ENCODE data around the gene STPG1. TPM values are rescaled to one million over a fixed set of nuclear protein-coding genes. Genes with fewer than 3 reads are reported as not detected.

Gene STPG1
- total RNA-seq, 1 donor from 2014 or later: 10.0 TPM

- no peak for DNase-seq (ENCODE audit: low spot score)
- H3K27ac Mint-ChIP-seq (ENCODE audit: unreplicated experiment): no peak overlapping the region
These were observed 29.7 kb upstream of the STPG1 start for GRCh38 chr1:24443241-24443656.

GRCh38 chr1:24442764-24443163, 29.2 kb upstream of the STPG1 start:
- Mint-ChIP-seq H3K4me3 (ENCODE audit: unreplicated experiment) (no peak overlapping the region), H3K27me3 (ENCODE audit: unreplicated experiment) (peaks cover 4% of the 10 kb centered on the region), H3K9me3 (ENCODE audit: unreplicated experiment) (no peaks in the 10 kb centered on the region), H3K27ac (ENCODE audit: unreplicated experiment) (no peak overlapping the region), H3K4me1 (ENCODE audit: unreplicated experiment) (peaks cover 11% of the 10 kb centered on the region), H3K36me3 (ENCODE audit: low read depth, unreplicated experiment) (peaks cover 7% of the 10 kb centered on the region)
- DNase-seq (ENCODE audit: low spot score): no peak
- no peak for TF ChIP-seq CTCF (IDR thresholded peaks at IDR 0.05; ENCODE audit: unreplicated experiment)

More at GRCh38 chr1:24443241-24443656, 29.7 kb upstream of the STPG1 start:
- Mint-ChIP-seq H3K27me3 (ENCODE audit: unreplicated experiment) (peaks cover 4% of the 10 kb centered on the region), H3K4me1 (ENCODE audit: unreplicated experiment) (peaks cover 11% of the 10 kb centered on the region), H3K4me3 (ENCODE audit: unreplicated experiment) (no peak overlapping the region), H3K36me3 (ENCODE audit: low read depth, unreplicated experiment) (peaks cover 7% of the 10 kb centered on the region), H3K9me3 (ENCODE audit: unreplicated experiment) (no peaks in the 10 kb centered on the region)
- no peak for TF ChIP-seq CTCF (IDR thresholded peaks at IDR 0.05; ENCODE audit: unreplicated experiment)

GRCh38 chr1:24441996-24442668, 28.6 kb upstream of the STPG1 start:
- Mint-ChIP-seq H3K36me3 (ENCODE audit: low read depth, unreplicated experiment) (peaks cover 7% of the 10 kb centered on the region), H3K9me3 (ENCODE audit: unreplicated experiment) (no peaks in the 10 kb centered on the region), H3K4me3 (ENCODE audit: unreplicated experiment) (no peak overlapping the region), H3K4me1 (ENCODE audit: unreplicated experiment) (peaks cover 11% of the 10 kb centered on the region), H3K27ac (ENCODE audit: unreplicated experiment) (no peak overlapping the region), H3K27me3 (ENCODE audit: unreplicated experiment) (peaks cover 4% of the 10 kb centered on the region)
- DNase-seq (ENCODE audit: low spot score): no peak
- TF ChIP-seq CTCF (IDR thresholded peaks at IDR 0.05; ENCODE audit: unreplicated experiment): no peak

GRCh38 chr1:24441480-24441879, 27.9 kb upstream of the STPG1 start:
- Mint-ChIP-seq H3K36me3 (ENCODE audit: low read depth, unreplicated experiment) (peaks cover 7% of the 10 kb centered on the region), H3K27me3 (ENCODE audit: unreplicated experiment) (peaks cover 3% of the 10 kb centered on the region), H3K4me3 (ENCODE audit: unreplicated experiment) (no peak overlapping the region), H3K27ac (ENCODE audit: unreplicated experiment) (no peak overlapping the region), H3K9me3 (ENCODE audit: unreplicated experiment) (no peaks in the 10 kb centered on the region), H3K4me1 (ENCODE audit: unreplicated experiment) (peaks cover 11% of the 10 kb centered on the region)
- no peak for DNase-seq (ENCODE audit: low spot score)
- no peak for TF ChIP-seq CTCF (IDR thresholded peaks at IDR 0.05; ENCODE audit: unreplicated experiment)

GRCh38 chr1:24440436-24440835, 26.9 kb upstream of the STPG1 start:
- Mint-ChIP-seq H3K4me1 (ENCODE audit: unreplicated experiment) (peaks cover 11% of the 10 kb centered on the region), H3K27ac (ENCODE audit: unreplicated experiment) (no peak overlapping the region), H3K4me3 (ENCODE audit: unreplicated experiment) (no peak overlapping the region), H3K9me3 (ENCODE audit: unreplicated experiment) (no peaks in the 10 kb centered on the region), H3K27me3 (ENCODE audit: unreplicated experiment) (peaks cover 3% of the 10 kb centered on the region), H3K36me3 (ENCODE audit: low read depth, unreplicated experiment) (peaks cover 3% of the 10 kb centered on the region)
- DNase-seq (ENCODE audit: low spot score): no peak
- TF ChIP-seq CTCF (IDR thresholded peaks at IDR 0.05; ENCODE audit: unreplicated experiment): no peak

Measured in endothelial cell (in vitro differentiated cells).